HCT116 (cell line): ENCODE measurements around the gene RAPGEF1. TPM values are rescaled to one million over a fixed set of nuclear protein-coding genes. Genes with fewer than 3 reads are reported as not detected.

ENCODE experiments used
- ATAC-seq: fragments of 200-7000 bp; cut with Tn5 transposase; 2 replicates; pipeline ENCODE4 v1.9.1; 2020; ENCODE audit warnings: mild to moderate bottlenecking, moderate library complexity
- BruUV-seq: library from RNA; stranded (reverse); fragments of 400-500 nt; replicated peaks from 2 replicates; lab custom pipeline; 2021; lab: Mats Ljungman, UMichigan
- CTCF ChIA-PET: fragments of 300-600 bp; sonication (Branson Sonifier 250); formaldehyde crosslinking; loops from one replicate; lab custom pipeline; 2021; ENCODE audit warnings: antibody characterized with exemption; lab: Charles Lee
- POLR2A ChIA-PET: fragments of 300-600, 350-600 bp; sonication (Branson Sonifier 250); formaldehyde crosslinking; loops from one replicate; lab custom pipeline; 2021; ENCODE audit warnings: antibody characterized with exemption; lab: Charles Lee
- RAD21 ChIA-PET, 2 experiments: fragments of 300-600 bp; sonication (Branson Sonifier 250); formaldehyde crosslinking; loops; one replicate each; lab custom pipeline; 2023; ENCODE audit warnings: low total read pairs in 2 of 2; ENCODE audit not compliant: uncharacterized antibody in 2 of 2, unreplicated experiment in 2 of 2, low non-redundant PET in 1 of 2; lab: Charles Lee
- DNase-seq: peaks from one replicate; pipeline ENCODE4 v3.0.0-alpha.2; 2010; ENCODE audit warnings: low read depth, low spot score
- H2AFZ ChIP-seq: fragments of 200-600 bp; shearing (Covaris generic), sonication (generic); 2 replicates; pipeline ENCODE4 v1.6.1; 2017; ENCODE audit warnings: low read depth, mixed run types, mixed read lengths, antibody characterized with exemption, low read length; ENCODE audit not compliant: poor library complexity, severe bottlenecking
- H3K27ac ChIP-seq: 2 replicates; pipeline ENCODE4 v1.5.1; 2012; ENCODE audit warnings: low read depth, low read length
- H3K27me3 ChIP-seq: fragments of 200-600 bp; sonication (generic); 2 replicates; pipeline ENCODE4 v1.6.1; 2016; ENCODE audit warnings: mixed run types, low read length, mixed read lengths; ENCODE audit not compliant: insufficient read depth
- H3K36me3 ChIP-seq, 2 experiments: fragments of 200-500 bp in 1 of 2; fragments of 200-600 bp in 1 of 2; sonication (Bioruptor generic) in 1 of 2; sonication (generic) in 1 of 2; 2 replicates each; pipeline versions ENCODE4 v1.5.1 to v1.6.1; 2014 to 2016; ENCODE audit warnings: low read length in 2 of 2, inconsistent platforms in 1 of 2, mixed read lengths in 1 of 2, mixed run types in 1 of 2; ENCODE audit not compliant: insufficient read depth in 2 of 2, control insufficient read depth in 1 of 2
- H3K4me1 ChIP-seq, 2 experiments: fragments of 200-600 bp in 1 of 2; sonication (generic) in 1 of 2; 2 replicates each; pipeline versions ENCODE4 v1.5.1 to v1.6.1; 2012 to 2017; ENCODE audit warnings: low read length in 2 of 2, inconsistent platforms in 1 of 2, mild to moderate bottlenecking in 1 of 2, mixed read lengths in 1 of 2, mixed run types in 1 of 2, moderate library complexity in 1 of 2; ENCODE audit not compliant: insufficient read depth in 2 of 2, control insufficient read depth in 1 of 2
- H3K4me2 ChIP-seq: fragments of 200-600 bp; sonication (generic); 2 replicates; pipeline ENCODE4 v1.6.1; 2017; ENCODE audit warnings: mixed run types, low read length, mixed read lengths
- H3K4me3 ChIP-seq, 2 experiments: fragments of 200-600 bp in 1 of 2; sonication (generic) in 1 of 2; replicated peaks in 1 of 2; 2 replicates each; pipeline ENCODE4 v1.5.1; 2011 to 2016; ENCODE audit warnings: low read length in 2 of 2, control low read depth in 1 of 2, low read depth in 1 of 2, mild to moderate bottlenecking in 1 of 2, mixed read lengths in 1 of 2, mixed run types in 1 of 2
- H3K79me2 ChIP-seq: fragments of 200-600 bp; sonication (generic); 2 replicates; pipeline ENCODE4 v1.6.1; 2017; ENCODE audit warnings: mild to moderate bottlenecking, mixed run types, low read length, moderate library complexity, mixed read lengths; ENCODE audit not compliant: insufficient read depth
- H3K9ac ChIP-seq: fragments of 200-600 bp; sonication (generic); 2 replicates; pipeline ENCODE4 v1.6.1; 2016; ENCODE audit warnings: low read length, mixed read lengths
- H3K9me2 ChIP-seq: fragments of 200-600 bp; sonication (generic), shearing (Covaris generic); 2 replicates; pipeline ENCODE4 v1.6.1; 2017; ENCODE audit warnings: mixed run types, mild to moderate bottlenecking, moderate library complexity; ENCODE audit not compliant: insufficient read depth
- H3K9me3 ChIP-seq, 2 experiments: fragments of 200-500 bp in 1 of 2; fragments of 200-600 bp in 1 of 2; sonication (Bioruptor generic) in 1 of 2; sonication (generic) in 1 of 2; 2 replicates each; pipeline ENCODE4 v1.6.1; 2014 to 2017; ENCODE audit warnings: low read length in 2 of 2, mixed read lengths in 2 of 2, inconsistent platforms in 1 of 2, low read depth in 1 of 2, mild to moderate bottlenecking in 1 of 2, mixed run types in 1 of 2, moderate library complexity in 1 of 2; ENCODE audit not compliant: control insufficient read depth in 1 of 2, insufficient read depth in 1 of 2
- H4K20me1 ChIP-seq: fragments of 200-600 bp; sonication (generic), shearing (Covaris generic); 2 replicates; pipeline ENCODE4 v1.6.1; 2017; ENCODE audit warnings: mixed run types, mild to moderate bottlenecking, moderate library complexity; ENCODE audit not compliant: insufficient read depth
- CBX3 ChIP-seq: IDR thresholded peaks from 2 replicates; pipeline ENCODE4 v1.6.1; 2012; ENCODE audit warnings: low read depth
- YY1 ChIP-seq: IDR thresholded peaks from 2 replicates; pipeline ENCODE4 v1.6.1; 2011; ENCODE audit warnings: low read length, low read depth, moderate library complexity, mild to moderate bottlenecking; ENCODE audit not compliant: insufficient replicate concordance; ENCODE audit errors: extremely low read depth
- intact Hi-C: fragments of 100-400 bp; cut with micrococcal nuclease; formaldehyde crosslinking; loops from 2 replicates; pipeline ENCODE4 v1.10.0; 2022
- total RNA-seq: library from RNA; stranded (reverse); gene quantifications from one replicate; pipeline ENCODE4 v1.2.1, GENCODE V29; 2021; ENCODE audit not compliant: unreplicated experiment
- TF ChIP-seq, protein P1 (sequence below): IDR thresholded peaks from 2 replicates; pipeline ENCODE4 v1.6.1; 2012
- TF ChIP-seq, protein P2 (sequence below): IDR thresholded peaks from 2 replicates; pipeline ENCODE4 v1.6.1; 2012
- TF ChIP-seq, protein P3 (sequence below): IDR thresholded peaks from 2 replicates; pipeline ENCODE4 v1.6.1; 2012; ENCODE audit warnings: low read depth

Gene RAPGEF1
- total RNA-seq, 1 experiment from 2014 or later, result 43.0 TPM

DNA sequence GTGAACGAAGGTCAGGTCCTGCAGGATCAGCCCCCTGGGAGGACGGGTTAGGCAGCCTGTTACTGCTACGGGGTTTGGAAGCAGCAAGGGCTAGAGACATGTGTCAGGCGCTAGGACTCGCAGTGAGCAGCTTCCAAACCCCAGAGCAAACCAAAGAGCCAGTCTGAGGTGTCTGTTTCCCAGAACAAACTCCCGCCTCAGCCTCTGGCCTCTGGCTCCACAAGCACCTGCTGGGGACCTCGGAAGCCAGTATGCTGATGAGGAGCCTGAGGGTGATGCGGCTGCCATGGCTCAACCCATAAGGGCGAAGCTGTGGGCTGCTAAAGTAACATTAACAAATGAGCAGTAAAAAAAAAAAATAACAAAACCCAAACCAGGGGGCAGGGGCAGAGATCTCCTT is 159.5 kb downstream of the RAPGEF1 start:
- RAD21 ChIA-PET, result no interaction called here
- no TSS peak for BruUV-seq
- Histone ChIP-seq H3K79me2 (no peaks in the 10 kb centered on the region), H3K4me1 (no peaks in the 10 kb centered on the region), H3K36me3 (peaks cover 3 to 5% of the 10 kb centered on the region in 2 experiments; a peak in 2 of 4 replicates), H3K4me2 (no peak overlapping the region), H3K4me3 (no peak overlapping the region), H3K9me2 (no peaks in the 10 kb centered on the region), H3K9ac (no peak overlapping the region), H3K27me3 (no peaks in the 10 kb centered on the region), H2AFZ (no peak overlapping the region), H4K20me1 (no peaks in the 10 kb centered on the region), H3K27ac (no peak overlapping the region), H3K9me3 (no peaks in the 10 kb centered on the region)
- DNase-seq (no peak), ATAC-seq (no peak)
- intact Hi-C loops, result no loop called here
- TF ChIP-seq, protein P1, sequence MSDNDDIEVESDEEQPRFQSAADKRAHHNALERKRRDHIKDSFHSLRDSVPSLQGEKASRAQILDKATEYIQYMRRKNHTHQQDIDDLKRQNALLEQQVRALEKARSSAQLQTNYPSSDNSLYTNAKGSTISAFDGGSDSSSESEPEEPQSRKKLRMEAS, result no peak
- TF ChIP-seq CBX3, result no peak
- TF ChIP-seq YY1, result no peak
- TF ChIP-seq, protein P2, sequence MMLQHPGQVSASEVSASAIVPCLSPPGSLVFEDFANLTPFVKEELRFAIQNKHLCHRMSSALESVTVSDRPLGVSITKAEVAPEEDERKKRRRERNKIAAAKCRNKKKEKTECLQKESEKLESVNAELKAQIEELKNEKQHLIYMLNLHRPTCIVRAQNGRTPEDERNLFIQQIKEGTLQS, result no peak
- TF ChIP-seq, protein P3, sequence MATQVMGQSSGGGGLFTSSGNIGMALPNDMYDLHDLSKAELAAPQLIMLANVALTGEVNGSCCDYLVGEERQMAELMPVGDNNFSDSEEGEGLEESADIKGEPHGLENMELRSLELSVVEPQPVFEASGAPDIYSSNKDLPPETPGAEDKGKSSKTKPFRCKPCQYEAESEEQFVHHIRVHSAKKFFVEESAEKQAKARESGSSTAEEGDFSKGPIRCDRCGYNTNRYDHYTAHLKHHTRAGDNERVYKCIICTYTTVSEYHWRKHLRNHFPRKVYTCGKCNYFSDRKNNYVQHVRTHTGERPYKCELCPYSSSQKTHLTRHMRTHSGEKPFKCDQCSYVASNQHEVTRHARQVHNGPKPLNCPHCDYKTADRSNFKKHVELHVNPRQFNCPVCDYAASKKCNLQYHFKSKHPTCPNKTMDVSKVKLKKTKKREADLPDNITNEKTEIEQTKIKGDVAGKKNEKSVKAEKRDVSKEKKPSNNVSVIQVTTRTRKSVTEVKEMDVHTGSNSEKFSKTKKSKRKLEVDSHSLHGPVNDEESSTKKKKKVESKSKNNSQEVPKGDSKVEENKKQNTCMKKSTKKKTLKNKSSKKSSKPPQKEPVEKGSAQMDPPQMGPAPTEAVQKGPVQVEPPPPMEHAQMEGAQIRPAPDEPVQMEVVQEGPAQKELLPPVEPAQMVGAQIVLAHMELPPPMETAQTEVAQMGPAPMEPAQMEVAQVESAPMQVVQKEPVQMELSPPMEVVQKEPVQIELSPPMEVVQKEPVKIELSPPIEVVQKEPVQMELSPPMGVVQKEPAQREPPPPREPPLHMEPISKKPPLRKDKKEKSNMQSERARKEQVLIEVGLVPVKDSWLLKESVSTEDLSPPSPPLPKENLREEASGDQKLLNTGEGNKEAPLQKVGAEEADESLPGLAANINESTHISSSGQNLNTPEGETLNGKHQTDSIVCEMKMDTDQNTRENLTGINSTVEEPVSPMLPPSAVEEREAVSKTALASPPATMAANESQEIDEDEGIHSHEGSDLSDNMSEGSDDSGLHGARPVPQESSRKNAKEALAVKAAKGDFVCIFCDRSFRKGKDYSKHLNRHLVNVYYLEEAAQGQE, result no peak
- CTCF ChIA-PET, result no interaction called here
- POLR2A ChIA-PET, result no interaction called here
